NCI-H2171 treated with DMSO at 0.1 percent for 48 hours (cell line): ENCODE measurements around the gene FGF13.

ENCODE experiments used
- DNase-seq: peaks from one replicate; lab custom pipeline; 2025; lab: John Stamatoyannopoulos, UW

FGF13 gene

GRCh38 chrX:138711399-138712347 lies at the start of gene FGF13:
FGF13 (minus strand) TSS chrX:138711717; CDS start chrX:138711003, 714 bp downstream.
- DNase-seq = no peak

- no peak for DNase-seq
Measured at GRCh38 chrX:138759217-138759943, 47.9 kb upstream of the FGF13 start.

GRCh38 chrX:138756234-138756633 lies 44.7 kb upstream of the FGF13 start:
- no peak for DNase-seq

GRCh38 chrX:138754861-138755260 lies 43.3 kb upstream of the FGF13 start:
- DNase-seq = no peak

GRCh38 chrX:138748480-138748879 lies 37.0 kb upstream of the FGF13 start:
- DNase-seq = peak; percentile 0

- DNase-seq = no peak
Measured at GRCh38 chrX:138745196-138745595, 33.7 kb upstream of the FGF13 start.

- no peak for DNase-seq
Measured at GRCh38 chrX:138742217-138742616, 30.7 kb upstream of the FGF13 start.

- DNase-seq = no peak
Measured at GRCh38 chrX:138740341-138740740, 28.8 kb upstream of the FGF13 start.

- DNase-seq = no peak
Measured at GRCh38 chrX:138723301-138723700, 11.8 kb upstream of the FGF13 start.

- DNase-seq = no peak
Measured at GRCh38 chrX:138719396-138719795, 7.9 kb upstream of the FGF13 start.

- DNase-seq = no peak
Measured at GRCh38 chrX:138718941-138719340, 7.4 kb upstream of the FGF13 start.

- no peak for DNase-seq
Measured at GRCh38 chrX:138710866-138711341, 613 bp downstream of the FGF13 start.

- no peak for DNase-seq
Measured at GRCh38 chrX:138709886-138710791, 1.4 kb downstream of the FGF13 start.

GRCh38 chrX:138708268-138708667 lies 3.2 kb downstream of the FGF13 start:
- no peak for DNase-seq

- DNase-seq = no peak
Measured at GRCh38 chrX:138704596-138704995, 6.9 kb downstream of the FGF13 start.

- DNase-seq = no peak
Measured at GRCh38 chrX:138704101-138704500, 7.4 kb downstream of the FGF13 start.

GRCh38 chrX:138692591-138692990 lies 18.9 kb downstream of the FGF13 start:
- DNase-seq = no peak

GRCh38 chrX:138691186-138691585 lies 20.3 kb downstream of the FGF13 start:
- DNase-seq = no peak

GRCh38 chrX:138690591-138690990 lies 20.9 kb downstream of the FGF13 start:
- DNase-seq = no peak

- DNase-seq = no peak
Measured at GRCh38 chrX:138683600-138683999, 27.9 kb downstream of the FGF13 start.

GRCh38 chrX:138669693-138670092 lies 41.8 kb downstream of the FGF13 start:
- no peak for DNase-seq

GRCh38 chrX:138664466-138664865 lies 47.1 kb downstream of the FGF13 start:
- no peak for DNase-seq
